D341Med (cell line): Measurements from ENCODE around the gene MKX.

ENCODE experiments used
- DNase-seq: peaks from one replicate; pipeline ENCODE4 v3.0.0; 2012; ENCODE audit warnings: low spot score

The MKX gene

DNA sequence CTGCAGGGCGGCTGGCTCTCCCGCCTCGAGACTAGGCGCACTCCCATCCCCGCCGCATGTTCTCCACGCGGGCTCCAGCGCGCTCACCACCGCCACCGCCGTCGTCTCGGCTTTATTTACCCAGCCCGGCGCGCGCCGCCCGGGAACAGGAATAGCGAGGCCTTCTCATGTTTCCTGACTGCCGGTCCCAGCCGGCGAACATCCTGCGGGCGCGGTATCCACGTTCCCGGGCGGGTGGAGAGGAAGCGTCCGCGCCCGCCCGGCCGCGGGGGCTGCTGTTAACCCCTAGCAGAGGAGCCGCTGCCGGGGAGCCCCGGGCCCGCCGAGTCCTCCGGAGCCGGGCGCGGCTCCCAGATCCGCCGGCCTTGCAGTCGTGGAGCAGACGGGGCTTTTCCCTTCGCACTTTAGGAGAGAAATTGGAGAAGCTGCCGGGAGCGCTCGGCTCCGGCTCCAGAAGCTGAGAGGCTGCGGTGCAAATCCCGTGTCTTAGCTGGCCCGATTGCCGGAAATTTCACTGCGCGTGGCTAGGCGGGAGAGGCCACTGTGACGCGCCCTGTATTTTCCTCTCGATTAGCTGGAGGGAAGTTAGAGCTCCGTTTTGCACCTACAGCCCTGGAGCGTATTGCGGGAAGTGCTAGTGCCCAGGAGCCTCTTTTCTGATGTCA is at the start of gene MKX:
TSS of gene MKX (minus strand) at position 88 of the 665 bp plus-strand sequence. CDS start 2,404 bp downstream, outside the sequence.
- DNase-seq = peak; percentile 55

- DNase-seq = no peak
Observed at GRCh38 chr10:27794157-27794556, 48.5 kb upstream of the MKX start.

- no peak for DNase-seq
Observed at GRCh38 chr10:27792216-27792615, 46.6 kb upstream of the MKX start.

DNA sequence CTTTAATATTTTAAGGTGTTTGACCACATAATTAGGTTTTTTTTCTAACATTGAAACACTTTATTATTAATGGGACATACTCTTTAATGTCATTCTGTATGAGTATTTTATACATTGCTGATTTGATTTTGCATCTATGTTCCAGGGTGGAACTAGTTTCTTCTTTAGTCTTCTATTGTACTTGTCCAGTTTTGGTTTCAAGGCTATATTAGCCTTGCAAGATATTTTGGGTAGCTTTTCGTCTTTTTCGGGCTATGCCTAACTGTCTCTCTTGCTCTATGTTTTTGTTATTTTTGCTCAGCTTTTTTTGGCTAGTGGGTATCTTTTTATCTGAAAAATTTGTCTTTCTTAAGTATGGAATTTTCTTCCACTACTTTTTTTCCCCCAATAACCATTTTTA is 38.7 kb upstream of the MKX start:
- no peak for DNase-seq

DNA sequence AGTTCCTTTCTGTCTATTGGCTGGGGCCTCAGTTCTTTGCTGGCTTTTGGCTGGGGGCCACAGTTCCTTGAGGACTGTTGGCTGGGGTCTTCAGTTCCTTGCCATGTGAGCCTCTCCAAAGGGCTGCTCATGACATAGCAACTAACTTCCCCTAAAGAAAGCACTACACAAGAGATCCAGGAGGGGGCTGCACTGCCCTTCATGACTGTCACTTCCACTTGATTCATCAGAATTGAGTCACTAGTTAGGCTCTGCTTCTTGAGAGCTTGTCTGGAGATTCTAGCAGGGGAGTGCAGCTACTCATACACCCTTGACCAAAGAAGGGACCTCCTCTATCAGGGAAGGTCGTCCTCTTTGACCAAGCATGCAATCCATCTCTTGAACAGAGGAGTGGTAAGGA is 38.0 kb upstream of the MKX start:
- peak; percentile 43 for DNase-seq

DNA sequence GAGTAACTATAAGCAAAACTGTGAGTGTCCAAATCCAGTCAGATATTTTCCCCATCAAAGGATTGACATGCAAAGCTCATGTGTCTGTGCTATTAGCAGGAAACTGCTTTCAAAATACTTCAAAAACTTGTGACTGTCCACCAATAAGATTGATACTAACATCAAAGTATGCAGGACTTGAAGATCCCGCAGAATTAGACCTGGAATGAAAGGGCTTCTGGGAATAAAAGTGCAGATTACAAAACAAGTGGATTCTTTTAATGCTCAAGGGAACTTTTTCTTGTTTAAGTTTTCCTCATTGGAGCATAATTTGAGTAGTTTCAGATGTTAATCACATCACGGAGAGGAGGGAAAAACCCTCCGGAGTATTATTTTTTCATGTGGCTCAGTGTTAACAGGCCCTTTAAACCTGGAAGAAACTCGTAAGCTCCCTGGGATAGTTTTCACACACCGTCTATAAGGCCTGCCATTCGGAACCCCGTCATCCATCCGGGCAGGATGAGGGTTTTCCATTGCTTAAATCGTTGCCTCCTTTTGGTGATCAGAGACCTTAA is 33.9 kb upstream of the MKX start:
- DNase-seq = no peak

DNA sequence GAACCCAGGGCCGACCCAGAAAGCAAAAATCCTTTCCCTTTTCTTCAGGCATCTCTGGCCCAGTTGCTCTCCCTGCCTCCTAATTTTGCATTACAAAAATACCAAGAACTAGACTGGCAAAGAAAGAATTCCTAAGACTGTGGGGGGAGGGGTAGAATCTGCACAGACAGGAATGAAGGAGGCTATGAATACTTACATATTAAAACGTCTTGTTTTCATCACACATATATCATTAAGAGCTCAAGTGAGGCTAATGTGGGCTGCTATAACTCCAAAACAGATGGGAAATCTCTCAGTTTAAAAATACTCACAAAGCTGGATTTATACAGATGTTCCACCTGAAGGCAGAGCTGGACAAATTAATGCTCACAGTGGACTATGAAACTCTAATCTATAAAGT is 29.2 kb upstream of the MKX start:
- no peak for DNase-seq

GRCh38 chr10:27771231-27771630 is 25.6 kb upstream of the MKX start:
- no peak for DNase-seq

- DNase-seq = no peak
Observed at GRCh38 chr10:27770181-27770580, 24.6 kb upstream of the MKX start.

DNA sequence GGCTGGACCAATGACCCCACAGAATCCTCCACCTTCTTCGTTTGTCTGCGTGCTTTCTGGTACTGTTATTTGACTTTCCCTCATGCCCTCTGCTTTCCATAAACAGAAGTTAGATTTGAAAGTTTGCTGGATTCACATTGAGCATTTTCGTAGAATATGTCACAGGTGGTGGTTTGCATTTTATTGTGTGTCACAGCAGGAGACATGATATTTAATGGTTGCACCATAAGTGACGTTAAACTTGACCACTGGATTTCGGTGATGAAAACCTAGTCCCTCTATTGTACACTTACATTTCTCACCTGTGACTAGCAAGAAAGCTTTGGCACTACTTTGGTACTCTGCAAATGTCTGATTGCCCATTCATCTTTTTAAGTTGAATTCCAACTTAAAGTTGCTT is 15.2 kb upstream of the MKX start:
- no peak for DNase-seq

GRCh38 chr10:27759483-27760272 is 14.1 kb upstream of the MKX start:
- DNase-seq = no peak

DNA sequence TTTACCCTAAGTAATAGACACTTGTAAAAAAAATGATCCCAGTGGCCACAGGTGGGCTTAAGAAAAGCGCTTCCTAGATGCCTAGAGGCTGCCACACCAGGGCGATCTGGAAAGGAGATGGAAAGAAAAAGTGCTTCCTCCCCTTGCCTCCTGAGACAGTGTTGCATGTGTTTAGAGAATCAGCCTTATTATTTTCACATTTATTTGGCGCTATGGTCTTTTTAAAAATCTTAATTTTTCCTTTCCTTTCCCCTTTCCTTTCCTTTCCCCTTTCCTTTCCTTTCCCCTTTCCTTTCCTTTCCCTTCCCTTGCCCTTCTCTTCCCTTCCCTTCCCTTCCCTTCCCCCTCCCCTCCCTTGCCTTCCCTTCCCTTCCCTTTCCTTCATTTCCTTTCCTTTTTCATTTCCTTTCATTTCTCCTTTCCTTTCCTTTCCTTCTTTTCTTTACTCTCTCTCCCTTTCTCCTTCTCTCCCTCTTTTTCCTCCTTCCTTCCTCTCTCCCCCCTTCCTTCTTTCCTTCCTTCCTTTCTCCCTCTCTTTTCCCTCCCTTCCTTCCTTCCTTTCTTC is 7.1 kb upstream of the MKX start:
- no peak for DNase-seq

GRCh38 chr10:27748601-27749000 is 3.0 kb upstream of the MKX start:
- no peak for DNase-seq

- no peak for DNase-seq
Observed at GRCh38 chr10:27747096-27747451, 1.5 kb upstream of the MKX start.

- peak; percentile 32 for DNase-seq
Observed at GRCh38 chr10:27746397-27747095, 927 bp upstream of the MKX start.

- DNase-seq = peak; percentile 29
Observed at GRCh38 chr10:27744802-27745731, 552 bp downstream of the MKX start.

GRCh38 chr10:27743877-27744801 is 1.5 kb downstream of the MKX start:
- peak; percentile 65 for DNase-seq

DNA sequence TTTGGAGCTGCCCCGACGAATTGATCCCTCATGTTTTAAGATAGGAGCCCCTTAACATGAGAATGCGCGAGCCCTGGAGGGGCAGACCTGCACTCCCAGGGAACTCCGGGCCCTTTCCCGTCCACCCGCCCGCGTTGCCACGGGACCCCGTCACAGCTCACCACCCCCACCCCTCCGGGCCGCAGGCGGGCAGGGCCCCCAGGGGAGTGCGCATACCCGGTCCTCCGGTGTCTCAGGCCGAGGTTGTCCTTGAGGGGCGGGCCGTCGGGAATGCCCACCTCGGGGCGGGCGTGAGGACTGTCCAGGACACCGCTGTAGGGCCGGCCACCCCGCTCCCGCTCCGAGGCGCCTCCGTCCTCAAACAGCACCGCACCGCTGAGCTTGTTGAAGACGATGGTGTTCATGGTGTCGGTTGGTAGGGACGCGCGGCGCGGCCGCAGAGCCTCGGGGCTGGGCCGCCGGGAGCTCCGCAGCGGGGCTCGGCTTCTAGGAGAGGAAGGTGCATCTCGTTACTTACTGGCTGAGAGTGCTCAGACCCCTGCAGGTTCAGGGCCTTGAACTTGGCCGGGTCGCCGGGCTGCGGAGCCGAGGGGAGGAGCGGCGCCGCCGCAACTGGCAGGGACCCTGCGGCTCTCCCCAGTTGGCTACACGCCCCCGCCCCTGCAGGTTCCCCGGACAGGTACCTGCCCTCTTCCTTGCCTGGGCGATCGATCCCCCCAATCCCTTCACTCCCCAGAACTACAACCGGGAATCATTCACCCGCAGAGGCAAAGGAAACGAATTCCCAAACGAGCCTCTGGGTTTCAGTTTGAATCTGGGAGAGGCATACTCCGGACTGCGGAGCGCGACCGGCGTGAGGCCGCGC is 2.4 kb downstream of the MKX start:
- peak; percentile 64 for DNase-seq
